Ascending aorta (tissue), 2 donors: ENCODE measurements around the gene PPP1R11. TPM values are rescaled to one million over a fixed set of nuclear protein-coding genes. Genes with fewer than 3 reads are reported as not detected.

Experiments
- DNase-seq, 2 donors: peaks; one replicate each; pipeline ENCODE4 v3.0.0-alpha.2; 2019; ENCODE audit warnings: low spot score in 2 of 2
- H3K27ac ChIP-seq, 2 donors: fragments of 200-600 bp; sonication (generic); one replicate each; pipeline ENCODE4 v1.5.1; 2016 to 2017; ENCODE audit warnings: mild to moderate bottlenecking in 1 of 2
- H3K27me3 ChIP-seq: fragments of 200-600 bp; sonication (generic); one replicate; pipeline ENCODE4 v1.5.1; 2017
- H3K36me3 ChIP-seq, 2 donors: fragments of 200-600 bp; sonication (generic); one replicate each; pipeline ENCODE4 v1.5.1; 2016
- H3K4me1 ChIP-seq, 2 donors: fragments of 200-600 bp; sonication (generic); one replicate each; pipeline ENCODE4 v1.5.1; 2016 to 2017; ENCODE audit warnings: mild to moderate bottlenecking in 1 of 2
- H3K4me3 ChIP-seq, 2 donors: fragments of 200-600 bp; sonication (generic); one replicate each; pipeline ENCODE4 v1.5.1; 2016 to 2017; ENCODE audit warnings: mild to moderate bottlenecking in 1 of 2
- H3K9me3 ChIP-seq, 2 donors: fragments of 200-600 bp; sonication (generic); one replicate each; pipeline ENCODE4 v1.5.1; 2016
- intact Hi-C: fragments of 100-400 bp; cut with DNase I; formaldehyde crosslinking; loops from one replicate; pipeline ENCODE4 v1.15.1; 2023
- total RNA-seq: library from RNA; depleted of rRNA; stranded (reverse); fragments of >200 nt; gene quantifications from one replicate; pipeline ENCODE4 v1.1.0, GENCODE V29; 2016
- TF ChIP-seq, protein P1 (sequence below), 3 experiments: fragments of 200-600 bp in 2 of 3; fragments of 450-650 bp in 1 of 3; sonication (generic) in 2 of 3; IDR thresholded peaks; one replicate each; pipeline ENCODE4 v1.5.1; 2016 to 2019; ENCODE audit warnings: antibody characterized with exemption in 3 of 3, mild to moderate bottlenecking in 1 of 3, moderate library complexity in 1 of 3

Gene PPP1R11
- total RNA-seq, 1 donor from 2014 or later: 7.1 TPM

DNA sequence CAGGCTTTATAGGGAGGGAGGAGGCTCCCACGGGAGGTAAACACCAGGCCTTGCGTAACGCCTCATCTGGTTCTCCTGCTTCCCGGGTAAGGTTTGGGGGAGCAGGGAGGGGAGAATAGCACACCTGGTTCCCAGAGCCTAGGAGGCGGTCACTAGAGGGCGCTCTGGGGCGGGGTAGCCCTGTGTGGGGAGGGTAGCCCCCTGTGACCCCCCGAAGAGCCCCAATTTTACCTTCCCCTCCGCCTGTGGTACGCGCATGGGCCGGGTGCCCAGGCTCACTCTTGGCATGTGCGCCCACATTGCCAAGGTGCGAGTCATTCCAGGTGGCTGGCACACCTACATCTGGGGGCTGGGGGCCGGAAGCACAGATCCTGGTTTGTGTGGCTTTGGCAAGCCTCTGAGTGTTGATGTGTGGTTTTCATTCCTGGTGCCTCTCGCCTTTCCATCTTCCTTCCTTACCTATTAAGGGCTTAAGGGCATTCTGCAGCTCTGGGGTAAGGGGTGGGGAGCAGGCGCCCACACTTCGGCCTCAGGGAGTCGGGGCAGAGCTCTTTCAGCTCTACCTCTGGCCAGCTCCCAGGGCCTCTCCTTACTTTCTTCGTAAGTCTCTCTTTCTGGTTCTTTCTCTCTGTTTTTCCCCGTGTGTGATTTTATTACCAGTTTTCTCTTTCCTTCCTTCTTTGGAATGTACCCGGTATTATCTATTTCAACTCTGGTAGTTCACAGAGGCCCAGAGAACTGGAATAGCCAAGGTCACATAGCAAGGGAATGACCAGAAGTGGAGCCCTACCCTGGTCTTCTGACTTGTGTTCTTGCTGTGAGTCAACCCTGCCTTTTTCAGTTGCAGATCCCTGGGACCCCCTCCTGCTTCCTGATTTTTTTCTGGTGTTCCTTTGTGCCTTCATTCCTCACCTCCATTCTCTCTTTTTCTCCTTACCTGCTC is 9.1 kb downstream of the PPP1R11 start:
- H3K27me3 ChIP-seq: peaks cover 8% of the 10 kb centered on the region
- no peaks in the 10 kb centered on the region for H3K36me3 ChIP-seq
- TF ChIP-seq, protein P1, sequence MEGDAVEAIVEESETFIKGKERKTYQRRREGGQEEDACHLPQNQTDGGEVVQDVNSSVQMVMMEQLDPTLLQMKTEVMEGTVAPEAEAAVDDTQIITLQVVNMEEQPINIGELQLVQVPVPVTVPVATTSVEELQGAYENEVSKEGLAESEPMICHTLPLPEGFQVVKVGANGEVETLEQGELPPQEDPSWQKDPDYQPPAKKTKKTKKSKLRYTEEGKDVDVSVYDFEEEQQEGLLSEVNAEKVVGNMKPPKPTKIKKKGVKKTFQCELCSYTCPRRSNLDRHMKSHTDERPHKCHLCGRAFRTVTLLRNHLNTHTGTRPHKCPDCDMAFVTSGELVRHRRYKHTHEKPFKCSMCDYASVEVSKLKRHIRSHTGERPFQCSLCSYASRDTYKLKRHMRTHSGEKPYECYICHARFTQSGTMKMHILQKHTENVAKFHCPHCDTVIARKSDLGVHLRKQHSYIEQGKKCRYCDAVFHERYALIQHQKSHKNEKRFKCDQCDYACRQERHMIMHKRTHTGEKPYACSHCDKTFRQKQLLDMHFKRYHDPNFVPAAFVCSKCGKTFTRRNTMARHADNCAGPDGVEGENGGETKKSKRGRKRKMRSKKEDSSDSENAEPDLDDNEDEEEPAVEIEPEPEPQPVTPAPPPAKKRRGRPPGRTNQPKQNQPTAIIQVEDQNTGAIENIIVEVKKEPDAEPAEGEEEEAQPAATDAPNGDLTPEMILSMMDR (IDR thresholded peaks at IDR 0.05): peak in 2 of 3 experiments; percentile 22 to 24
- H3K4me3 ChIP-seq: peak overlapping the region; percentile 26 to 55
- peaks cover 7 to 14% of the 10 kb centered on the region in 2 donors for H3K4me1 ChIP-seq
- DNase-seq: no peak
- no peaks in the 10 kb centered on the region for H3K9me3 ChIP-seq
- intact Hi-C loops: no loop called here
- no peak overlapping the region for H3K27ac ChIP-seq

DNA sequence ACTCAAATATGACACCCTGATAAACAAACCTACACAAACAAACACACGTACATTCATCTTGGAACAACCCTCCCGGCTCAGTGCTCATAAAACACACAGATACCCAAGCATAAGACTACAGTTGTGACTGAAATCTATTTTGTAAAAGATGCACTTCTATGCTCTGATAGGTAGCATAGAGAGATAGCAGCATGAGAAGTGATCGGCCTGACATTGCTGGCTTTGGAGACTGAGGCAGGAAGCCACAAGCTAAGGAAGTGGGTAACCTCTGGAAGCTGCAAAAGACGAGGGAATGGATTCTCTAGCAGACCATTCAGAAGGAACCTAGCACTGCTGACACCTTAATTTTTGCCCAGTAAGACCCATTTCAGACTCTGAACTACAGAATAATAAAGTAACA is 10.2 kb downstream of the PPP1R11 start:
- no peaks in the 10 kb centered on the region for H3K36me3 ChIP-seq
- DNase-seq: no peak
- TF ChIP-seq, protein P1 (IDR thresholded peaks at IDR 0.05): no peak
- peaks cover 8% of the 10 kb centered on the region for H3K27me3 ChIP-seq
- H3K27ac ChIP-seq: no peak overlapping the region
- peaks cover 7 to 14% of the 10 kb centered on the region in 2 donors for H3K4me1 ChIP-seq
- intact Hi-C loops: no loop called here
- no peak overlapping the region for H3K4me3 ChIP-seq
- H3K9me3 ChIP-seq: no peaks in the 10 kb centered on the region

DNA sequence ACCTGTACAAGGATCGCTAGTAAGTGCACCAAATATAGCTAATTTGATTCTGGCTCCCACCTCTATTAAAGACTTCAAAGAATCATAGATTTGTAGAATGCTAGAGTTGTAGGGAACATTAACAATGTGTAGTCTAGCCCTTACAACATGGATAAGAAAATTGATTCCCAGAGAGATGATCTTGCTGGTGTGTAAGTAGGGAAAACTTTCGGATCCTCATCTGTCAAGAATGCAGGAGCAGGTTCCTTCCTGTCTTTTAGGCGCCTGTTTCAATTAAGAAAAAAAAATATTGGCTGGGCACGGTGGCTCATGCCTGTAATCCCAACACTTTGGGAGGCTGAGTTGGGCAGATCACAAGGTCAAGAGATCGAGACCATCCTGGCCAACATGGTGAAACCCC is 20.9 kb downstream of the PPP1R11 start:
- intact Hi-C loops: no loop called here
- TF ChIP-seq, protein P1 (IDR thresholded peaks at IDR 0.05): no peak
- no peaks in the 10 kb centered on the region for H3K36me3 ChIP-seq
- no peaks in the 10 kb centered on the region for H3K9me3 ChIP-seq
- DNase-seq: no peak
- H3K4me3 ChIP-seq: no peak overlapping the region
- H3K4me1 ChIP-seq: no peaks in the 10 kb centered on the region
- no peak overlapping the region for H3K27ac ChIP-seq
- no peaks in the 10 kb centered on the region for H3K27me3 ChIP-seq

DNA sequence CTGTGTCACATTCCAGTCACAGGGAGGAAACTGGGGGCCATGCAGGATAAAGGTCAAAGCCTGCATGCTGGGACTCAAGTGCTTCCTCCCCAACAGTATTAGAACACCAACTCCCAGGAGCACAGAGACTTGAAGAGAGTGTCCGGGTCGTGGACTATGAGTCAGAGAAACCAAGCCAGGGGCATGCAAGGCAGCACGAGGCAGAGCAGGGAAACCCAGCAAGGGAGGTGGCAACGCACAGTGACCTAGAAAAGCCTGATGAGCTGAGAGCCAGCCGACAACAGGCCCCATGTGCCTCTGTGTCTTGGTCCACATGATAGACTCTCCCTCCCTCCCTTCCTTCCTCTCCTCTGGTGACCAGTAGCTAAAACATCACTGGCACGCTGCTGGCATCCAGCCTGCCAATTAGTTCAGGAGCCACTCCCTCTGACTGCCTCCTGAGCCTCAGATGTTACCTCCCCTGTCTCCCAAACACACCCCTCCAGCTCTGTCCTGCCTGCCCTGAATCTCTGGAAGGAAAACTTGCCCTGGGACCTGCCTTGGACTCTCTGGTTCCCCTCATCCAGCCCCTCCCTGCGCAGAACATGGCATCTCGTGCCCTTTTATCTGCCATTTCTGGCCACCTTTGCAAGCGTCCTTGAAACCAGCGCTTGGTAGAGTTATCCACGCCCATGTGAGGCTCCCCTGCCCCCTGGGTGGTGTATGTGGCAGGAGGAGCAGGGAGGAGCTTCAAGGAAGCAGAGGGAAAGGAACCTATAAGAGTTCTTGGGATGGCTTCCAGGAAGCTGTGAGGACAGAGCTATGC is 24.8 kb downstream of the PPP1R11 start:
- H3K27me3 ChIP-seq: no peaks in the 10 kb centered on the region
- TF ChIP-seq, protein P1 (IDR thresholded peaks at IDR 0.05): no peak
- H3K27ac ChIP-seq: no peak overlapping the region
- no peak for DNase-seq
- intact Hi-C loops: no loop called here
- no peaks in the 10 kb centered on the region for H3K36me3 ChIP-seq
- no peaks in the 10 kb centered on the region for H3K4me1 ChIP-seq
- no peaks in the 10 kb centered on the region for H3K9me3 ChIP-seq
- H3K4me3 ChIP-seq: no peak overlapping the region

DNA sequence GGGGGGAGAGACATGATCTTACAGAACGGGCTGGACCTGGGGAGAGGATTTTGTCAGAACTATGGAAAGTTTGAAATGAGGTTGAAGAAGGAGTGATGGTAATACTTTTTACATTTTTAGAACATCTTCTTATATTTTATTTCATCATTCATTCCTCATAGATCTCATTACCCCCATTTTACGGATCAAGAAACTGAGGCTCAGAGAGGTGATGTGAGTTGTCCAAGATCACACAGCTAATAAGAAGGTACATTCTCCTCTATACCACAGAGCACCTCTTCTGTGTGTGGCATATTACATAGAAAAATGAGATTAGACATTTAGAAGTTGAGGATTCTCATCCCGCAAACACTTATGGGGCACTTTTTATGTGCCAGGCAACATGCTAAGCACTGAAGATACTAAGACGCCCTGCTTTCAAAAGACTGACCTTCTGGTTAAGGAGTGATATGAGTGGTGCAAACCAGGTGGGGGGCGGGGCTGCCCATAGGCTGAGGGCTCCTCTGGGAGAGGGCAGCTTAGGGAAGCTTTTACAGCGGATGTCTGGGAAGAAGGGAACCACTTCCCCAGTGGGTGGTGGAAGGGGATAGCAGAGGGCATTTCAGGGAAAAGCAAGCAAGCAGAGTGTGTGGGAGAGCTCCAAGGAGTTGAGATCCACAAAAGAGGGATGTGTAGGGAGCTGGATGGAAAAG is 26.0 kb downstream of the PPP1R11 start:
- Histone ChIP-seq H3K4me1 (no peaks in the 10 kb centered on the region), H3K4me3 (no peak overlapping the region), H3K36me3 (no peaks in the 10 kb centered on the region), H3K27ac (no peak overlapping the region), H3K9me3 (no peaks in the 10 kb centered on the region), H3K27me3 (peaks cover 2% of the 10 kb centered on the region)
- DNase-seq: no peak
- intact Hi-C loops: no loop called here
- TF ChIP-seq, protein P1 (IDR thresholded peaks at IDR 0.05): no peak
